Activated T-helper 1 cell treated with Interleukin-2 at 50 U/mL for 16 hours (primary cell): ENCODE results near the gene PPTC7.
A peak's percentile ranks its signal among the peaks of the same experiment; 100 is the strongest.
"Not testable (repeated sequence)": the region's sequence is repeated elsewhere in the genome, so short reads cannot be mapped to it uniquely, and the experiment has no call there.

Experiments
- DNase-seq: peaks from one replicate; pipeline ENCODE4 v3.0.0-alpha.2; 2020; ENCODE audit warnings: low read depth

Gene PPTC7, protein sequence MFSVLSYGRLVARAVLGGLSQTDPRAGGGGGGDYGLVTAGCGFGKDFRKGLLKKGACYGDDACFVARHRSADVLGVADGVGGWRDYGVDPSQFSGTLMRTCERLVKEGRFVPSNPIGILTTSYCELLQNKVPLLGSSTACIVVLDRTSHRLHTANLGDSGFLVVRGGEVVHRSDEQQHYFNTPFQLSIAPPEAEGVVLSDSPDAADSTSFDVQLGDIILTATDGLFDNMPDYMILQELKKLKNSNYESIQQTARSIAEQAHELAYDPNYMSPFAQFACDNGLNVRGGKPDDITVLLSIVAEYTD

DNA sequence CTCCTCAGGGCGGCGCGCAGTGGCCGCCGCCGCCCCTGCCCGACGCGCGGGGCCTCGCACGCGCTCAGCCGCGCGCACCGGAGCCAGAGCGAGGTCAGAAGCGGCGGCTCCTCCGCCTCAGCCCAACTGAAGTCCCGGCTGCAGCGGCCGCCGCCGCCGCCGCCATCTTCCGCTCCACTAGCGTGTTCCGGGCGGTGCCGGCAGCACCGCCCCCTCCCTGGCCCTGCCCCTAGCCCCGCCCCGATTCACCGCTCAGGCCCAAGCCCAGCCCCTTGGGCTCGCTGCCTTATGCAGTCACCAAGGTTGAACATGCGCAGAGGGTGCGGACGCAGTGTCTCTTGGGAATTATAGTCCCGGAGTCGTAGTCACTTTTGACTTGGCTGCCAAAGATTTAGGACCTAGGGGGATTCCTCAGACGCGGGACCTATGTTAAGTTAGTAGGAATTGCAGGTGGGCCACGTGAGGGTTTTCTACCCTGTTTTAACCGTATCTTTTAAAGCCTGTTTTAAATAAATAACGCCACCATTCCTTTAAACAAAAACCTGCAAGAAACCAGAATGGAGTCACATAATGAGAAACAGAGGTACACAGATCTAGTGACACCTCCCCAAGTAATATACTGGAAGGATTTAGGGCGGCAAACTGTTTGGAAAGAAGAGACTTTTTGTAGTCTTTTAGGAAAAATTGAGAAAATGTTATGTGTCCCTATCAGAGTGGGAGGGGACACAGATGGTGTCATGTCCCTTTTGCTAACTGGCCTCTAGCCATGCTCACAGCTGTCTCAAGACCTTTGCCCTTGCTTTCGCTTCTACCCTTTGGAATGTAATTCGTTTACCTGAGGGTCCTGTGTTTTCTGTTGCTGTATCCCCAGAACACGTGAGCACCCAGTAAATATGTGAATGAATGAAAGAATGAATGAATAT, at the start of gene PPTC7:
TSS of gene PPTC7 (minus strand) at position 182 of the 923 bp plus-strand sequence. CDS start 287 bp downstream, outside the sequence.
- DNase-seq, result peak; percentile 95

DNA sequence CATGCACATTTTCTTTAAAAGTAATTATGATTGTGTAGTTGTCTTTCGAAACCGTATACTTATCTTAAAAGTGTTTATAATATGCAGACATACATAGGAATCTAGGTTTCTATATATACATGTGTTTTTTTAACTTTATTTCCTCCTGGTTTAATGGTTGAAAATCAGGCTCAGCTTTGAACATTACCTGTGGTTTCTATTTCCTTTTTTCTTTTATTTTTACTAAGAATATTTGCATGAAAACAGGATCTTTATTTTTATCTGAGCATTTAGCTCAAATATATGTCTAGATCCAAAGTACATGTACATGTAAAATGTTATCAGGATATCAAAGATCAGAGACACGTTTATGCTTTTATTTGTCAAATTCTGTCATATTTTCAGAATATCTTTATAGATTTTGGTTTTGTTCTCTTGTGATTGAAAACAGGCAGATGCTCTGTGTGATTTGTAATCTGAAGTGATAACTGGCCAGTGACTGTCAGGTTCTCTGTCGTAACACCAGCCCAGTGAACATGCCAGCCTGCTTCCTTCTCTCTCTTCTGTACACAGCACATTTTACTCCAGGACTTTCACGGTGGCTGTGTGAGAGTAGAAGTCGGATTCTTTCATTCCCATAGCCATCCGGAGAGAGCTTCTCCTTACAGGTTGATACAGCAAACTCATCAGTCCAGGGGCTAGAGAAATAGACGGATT, 44.5 kb upstream of the PPTC7 start:
- no peak for DNase-seq

DNA sequence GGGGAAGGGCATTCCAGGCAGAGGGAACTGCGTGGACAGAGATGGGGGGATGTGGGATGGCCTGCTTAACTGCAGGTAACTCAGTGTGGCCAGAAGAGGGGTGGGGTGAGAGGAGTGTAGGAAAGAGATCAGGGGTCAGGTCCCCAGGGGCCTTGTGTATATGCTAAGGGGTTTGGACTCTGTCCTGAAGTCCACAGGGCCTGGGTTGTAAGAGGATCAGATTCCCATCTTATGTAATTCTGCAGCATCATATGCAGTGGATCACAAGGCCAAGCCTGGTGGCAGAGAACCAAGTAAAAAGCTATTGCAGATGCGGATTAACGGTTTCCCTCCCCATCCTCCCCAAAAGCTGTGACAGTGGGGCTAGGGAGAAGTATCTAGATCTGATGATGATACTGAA, 39.5 kb upstream of the PPTC7 start:
- no peak for DNase-seq

DNA sequence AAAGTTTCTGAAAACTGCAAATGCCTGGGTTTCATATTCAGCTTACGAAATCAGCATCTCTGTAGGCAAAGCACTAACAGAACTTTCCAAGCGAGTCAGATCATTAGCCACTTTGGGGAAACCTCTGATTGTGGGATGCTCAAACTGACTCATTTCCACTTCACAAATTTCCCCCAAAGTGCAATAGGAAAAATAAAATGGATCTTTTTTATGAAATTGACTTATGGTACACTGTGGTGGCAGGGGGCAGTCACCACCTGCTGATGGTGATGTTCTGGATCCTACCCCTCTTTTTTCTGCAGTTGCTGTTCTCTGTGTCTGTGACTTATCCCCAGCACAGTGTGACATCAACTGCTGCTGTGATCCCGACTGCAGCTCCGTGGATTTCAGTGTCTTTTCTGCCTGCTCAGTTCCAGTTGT, 36.4 kb upstream of the PPTC7 start:
- no peak for DNase-seq

DNA sequence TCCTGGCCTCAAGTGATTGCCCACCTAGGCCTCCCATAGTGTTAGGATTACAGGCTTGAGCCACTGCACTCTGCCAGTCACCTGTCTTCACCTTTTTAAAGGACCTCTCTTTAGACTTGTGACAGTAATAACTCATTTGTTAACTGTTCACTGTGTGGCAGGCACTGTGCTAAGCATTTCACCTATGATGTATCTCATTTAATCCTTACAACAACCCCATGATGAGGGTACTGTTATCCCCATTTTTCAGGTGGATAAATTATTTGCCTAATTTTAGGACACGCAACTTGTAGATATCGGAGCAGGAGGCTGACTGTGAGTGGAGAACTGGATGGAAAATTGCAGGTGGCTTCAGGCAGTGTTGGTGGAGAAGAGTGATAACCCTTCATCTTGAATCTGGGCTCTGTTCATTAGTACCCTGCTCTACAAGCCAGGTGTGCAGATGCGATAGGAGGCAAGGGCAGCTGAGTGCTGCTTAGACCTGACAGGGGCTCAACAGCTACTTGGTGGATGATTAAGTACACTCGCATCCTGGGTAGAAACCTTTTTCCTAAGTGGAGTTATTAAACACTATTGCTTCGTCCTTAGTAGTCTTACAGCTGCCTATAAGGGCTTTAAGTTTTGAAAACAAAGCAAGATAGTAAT, 33.5 kb upstream of the PPTC7 start:
- DNase-seq, result no peak

DNA sequence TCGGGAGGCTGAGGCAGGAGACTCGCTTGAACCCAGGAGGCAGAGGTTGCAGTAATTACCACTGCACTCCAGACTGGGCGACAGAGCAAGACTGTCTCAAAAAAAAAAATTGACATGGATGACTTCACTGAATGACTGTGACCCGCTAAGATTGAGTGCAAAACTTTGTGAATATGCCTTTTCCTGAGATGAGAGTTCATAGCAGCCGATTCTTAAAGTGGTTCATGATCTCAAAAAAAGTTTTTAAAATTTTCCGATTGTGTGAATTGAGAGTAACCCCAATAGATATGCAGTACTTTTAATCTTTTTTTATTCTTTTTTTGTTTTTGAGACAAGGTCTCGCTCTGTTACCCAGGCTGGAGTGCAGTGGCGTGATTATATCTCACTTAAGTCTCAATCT, 32.1 kb upstream of the PPTC7 start:
- no peak for DNase-seq

DNA sequence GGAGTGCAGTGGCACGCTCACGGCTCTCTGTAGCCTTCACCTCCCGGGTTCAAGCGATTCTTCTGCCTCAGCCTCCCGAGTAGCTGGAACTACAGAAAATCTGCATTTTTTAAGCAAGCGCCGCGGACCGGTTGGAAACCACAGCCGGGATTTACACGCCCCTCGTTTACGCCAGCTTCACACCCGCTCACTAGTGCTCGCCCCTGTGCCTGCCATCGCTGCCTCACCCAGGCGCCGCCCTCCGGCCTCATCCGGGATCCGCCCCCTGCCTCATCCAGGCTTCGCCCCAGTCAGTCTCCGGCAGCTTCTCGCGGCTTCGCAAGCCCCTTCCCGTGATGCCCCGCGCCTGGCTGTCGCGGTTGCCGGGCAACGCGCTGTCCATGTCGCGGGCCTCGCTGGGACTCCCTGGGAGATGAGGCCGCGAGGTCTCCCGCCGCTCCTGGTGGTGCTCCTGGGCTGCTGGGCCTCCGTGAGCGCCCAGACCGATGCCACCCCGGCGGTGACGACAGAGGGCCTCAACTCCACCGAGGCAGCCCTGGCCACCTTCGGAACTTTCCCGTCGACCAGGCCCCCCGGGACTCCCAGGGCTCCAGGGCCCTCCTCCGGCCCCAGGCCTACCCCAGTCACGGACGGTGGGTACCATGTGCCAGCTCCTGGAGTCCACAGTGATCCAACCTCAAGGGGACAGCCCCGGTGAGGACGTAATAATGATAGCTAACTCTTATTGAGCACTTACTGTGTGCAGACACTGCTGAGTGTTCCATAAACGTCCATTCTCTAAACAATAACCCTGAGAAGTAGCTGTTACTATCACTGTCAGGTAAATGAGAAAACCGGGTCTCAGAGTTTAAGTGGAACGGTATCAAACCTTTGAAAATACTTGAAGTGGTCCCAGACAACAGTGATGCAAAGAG, 30.9 kb upstream of the PPTC7 start, which contains the start of gene TCTN1:
TSS of gene TCTN1 (plus strand) at position 359 of the 914 bp plus-strand sequence. CDS start at position 413, 54 bp downstream.
- peak; percentile 94 for DNase-seq

DNA sequence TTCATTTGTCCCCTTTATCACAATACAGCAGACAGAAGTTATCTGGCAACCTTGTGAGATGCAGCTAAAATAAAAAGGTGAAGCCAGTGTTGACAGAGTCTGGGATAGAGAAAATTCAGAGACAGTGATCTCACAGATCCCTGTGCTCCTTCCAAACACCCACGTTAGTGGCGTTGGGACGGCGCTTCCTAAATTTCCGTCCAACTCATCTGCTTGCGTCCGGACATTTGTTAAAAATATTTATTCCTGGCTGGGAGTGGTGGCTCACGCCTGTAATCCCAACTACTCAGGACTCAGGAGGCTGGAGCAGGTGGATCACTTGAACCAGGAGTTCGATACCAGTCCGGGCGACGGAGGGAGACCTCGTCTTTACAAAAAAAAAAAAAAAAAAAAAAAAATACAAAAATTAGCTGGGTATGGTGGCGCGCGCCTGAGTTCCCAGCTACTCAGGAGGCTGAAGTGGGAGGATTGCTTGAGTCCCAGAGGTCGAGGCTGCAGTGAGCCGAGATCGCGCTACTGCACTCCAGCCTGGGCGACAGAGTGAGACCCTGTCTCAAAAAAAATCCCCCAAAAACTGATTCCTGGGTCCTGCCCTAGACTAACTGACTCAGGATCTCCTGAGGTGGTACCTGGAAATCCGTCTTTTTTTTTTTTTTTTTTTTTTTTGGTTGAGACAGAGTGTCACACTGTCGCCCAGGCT, 30.1 kb upstream of the PPTC7 start:
- DNase-seq, result no peak

DNA sequence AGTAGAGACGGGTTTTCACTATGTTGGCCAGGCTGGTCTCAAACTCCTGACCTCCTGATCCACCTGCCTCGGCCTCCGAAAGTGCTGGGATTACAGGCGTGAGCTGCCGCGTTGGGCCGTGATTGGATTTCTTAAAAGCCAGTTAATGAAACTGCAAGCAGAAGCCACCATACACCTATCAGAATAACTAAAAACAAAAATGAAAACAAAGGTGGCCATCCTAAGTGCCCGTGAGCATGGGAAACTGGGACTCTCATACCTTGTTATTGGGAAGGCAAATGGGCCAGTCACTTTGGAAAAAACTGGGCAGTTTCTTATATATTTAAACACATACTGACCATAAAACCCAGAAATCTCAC, 23.1 kb upstream of the PPTC7 start:
- no peak for DNase-seq

DNA sequence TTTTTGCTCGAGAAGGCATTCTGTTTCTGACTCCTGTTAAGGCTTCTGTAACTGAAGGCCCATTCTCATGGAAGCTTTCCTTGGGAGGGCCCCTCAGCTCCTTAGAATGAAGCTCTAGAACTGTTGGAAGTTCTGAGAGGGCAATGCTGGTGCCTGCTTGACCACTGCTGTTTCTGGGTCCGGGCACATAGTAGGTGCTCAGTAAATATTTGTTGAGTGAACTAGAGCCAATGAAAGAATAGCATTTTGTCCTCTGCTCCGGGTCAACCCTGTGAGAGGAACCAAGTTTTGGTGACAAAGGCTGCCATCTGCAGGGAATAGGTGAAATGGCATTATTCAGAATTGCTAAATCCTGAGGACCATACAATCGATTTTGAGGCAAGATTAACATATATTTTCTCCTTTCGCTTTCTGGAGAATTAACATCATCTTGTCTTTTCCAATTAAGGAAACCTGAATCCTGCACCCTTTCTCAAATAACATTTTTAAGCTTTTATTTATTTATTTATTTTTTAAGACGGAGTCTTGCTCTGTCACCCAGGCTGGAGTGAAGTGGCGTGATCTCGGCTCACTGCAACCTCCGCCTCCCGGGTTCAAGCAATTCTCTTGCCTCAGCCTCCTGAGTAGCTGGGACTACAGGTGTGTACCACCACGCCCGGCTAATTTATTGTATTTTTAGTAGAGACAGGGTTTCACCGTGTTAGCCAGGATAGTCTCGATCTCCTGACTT, 19.1 kb upstream of the PPTC7 start:
- not testable (repeated sequence) for DNase-seq

DNA sequence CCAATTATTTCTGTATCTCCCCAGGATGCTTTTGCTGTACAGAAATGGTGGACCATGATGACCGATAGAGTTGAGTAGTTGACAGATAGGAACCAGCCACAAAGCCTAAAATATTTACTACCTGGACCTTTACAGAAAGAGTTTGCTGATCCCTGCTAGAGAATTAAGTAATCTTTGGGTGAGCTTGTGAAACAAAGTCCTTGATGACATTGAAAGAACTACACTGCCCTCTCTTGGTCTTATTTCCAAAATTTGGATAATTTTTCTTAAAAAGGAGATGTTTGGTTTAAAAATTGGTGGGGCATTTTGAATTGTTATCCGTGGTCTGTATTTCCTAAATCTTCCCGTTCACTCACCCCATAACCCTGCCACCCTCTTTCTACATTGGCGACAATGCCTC, 17.1 kb upstream of the PPTC7 start:
- no peak for DNase-seq

DNA sequence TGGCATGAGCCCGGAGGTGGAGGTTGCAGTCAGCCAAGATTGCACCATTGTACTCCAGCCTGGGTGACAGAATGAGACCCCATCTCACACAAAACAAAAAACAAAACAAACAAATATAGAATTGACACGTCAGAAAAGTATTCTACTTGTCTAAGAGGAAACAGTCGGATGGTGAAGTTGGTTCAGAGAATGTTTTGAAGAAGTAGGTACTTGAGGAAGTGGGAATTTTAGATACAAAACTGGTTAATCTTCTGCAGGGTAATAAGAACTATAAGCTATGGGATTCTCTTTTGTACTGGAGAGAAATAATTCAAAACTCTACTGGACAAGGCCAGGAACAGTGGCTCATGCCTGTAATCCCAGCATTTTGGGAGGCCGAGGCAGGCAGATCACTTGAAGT, 16.2 kb upstream of the PPTC7 start:
- DNase-seq, result no peak

DNA sequence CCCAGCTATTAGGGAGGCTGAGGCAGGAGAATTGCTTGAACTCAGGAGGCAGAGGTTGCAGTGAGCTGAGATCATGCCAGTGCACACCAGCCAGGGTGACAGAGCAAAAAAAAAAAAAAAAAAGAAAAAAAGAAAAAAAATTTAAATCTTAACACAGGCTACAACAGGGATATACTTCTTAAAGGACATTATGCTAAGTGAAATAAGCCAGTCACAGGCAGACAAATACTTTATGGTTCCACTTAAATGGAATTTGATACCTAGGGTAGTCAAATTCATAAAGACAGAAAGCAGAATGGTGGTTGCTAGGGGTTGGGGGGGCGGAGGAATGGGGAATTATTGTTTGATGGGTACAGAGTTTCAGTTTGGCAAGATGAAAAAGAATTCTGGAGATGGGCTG, 14.8 kb upstream of the PPTC7 start:
- DNase-seq, result no peak

DNA sequence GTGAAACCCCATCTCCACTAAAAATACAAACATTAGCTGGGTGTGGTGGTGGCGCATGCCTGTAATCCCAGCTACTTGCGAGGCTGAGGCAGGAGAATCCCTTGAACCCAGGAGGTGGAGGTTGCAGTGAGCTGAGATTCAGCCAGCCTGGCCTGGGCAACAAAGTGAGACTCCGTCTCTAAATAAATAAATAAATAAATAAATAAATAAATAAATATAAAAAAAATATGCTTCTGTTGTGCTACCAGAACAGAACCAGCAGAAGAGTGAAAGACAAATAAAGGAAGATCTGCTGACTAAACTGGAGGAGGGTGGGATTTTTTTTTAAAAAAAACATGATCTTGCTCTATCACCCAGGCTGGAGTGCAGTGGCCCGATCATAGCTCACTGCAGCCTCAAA, 9.8 kb upstream of the PPTC7 start:
- DNase-seq, result not testable (repeated sequence)

DNA sequence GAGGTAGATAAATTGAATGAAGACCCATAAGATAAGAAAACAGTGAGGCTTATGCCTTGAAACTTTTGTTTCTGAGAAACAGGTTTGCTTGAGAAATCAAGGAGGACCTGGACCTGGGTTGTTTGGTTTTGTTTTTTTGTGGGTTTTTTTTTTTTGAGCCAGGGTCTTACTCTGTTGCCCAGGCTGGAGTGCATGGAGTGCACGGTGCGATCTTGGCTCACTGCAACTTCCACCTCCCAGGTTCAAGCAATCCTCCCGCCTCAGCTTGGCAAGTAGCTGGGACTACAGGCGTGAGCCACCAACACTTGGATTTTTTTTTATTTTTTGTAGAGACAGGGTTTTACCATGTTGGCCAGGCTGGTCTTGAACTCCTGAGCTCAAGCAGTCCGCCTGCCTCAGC, 9.0 kb upstream of the PPTC7 start:
- no peak for DNase-seq

DNA sequence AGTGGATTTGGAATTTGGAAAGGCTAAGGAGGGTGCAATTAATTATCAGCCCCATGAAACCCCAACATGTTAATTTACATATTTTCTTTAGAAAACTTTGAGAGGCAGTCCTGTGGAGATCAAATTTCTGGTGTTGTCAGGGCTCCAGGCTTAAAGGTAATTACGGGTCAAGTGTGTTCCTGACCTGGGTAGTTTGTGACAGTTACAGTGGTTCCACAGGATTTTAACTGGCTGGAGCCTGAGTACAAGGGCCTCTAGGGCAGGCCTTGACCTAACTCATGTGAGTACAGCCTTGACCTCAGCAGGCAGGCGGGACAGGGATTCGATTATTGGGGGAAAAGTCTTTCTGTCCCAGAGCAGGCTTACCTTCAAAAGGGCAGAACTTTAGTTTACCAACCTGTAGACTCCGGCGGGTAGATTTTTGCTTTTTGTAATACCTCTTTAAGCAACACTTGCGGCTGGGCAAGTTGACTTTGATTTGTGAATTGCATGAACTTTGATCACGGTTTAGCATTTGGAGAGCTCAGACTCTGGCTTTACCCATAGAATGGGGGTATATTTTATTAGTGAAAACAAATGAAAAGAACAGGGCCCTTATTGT, 8.4 kb upstream of the PPTC7 start:
- DNase-seq, result no peak

DNA sequence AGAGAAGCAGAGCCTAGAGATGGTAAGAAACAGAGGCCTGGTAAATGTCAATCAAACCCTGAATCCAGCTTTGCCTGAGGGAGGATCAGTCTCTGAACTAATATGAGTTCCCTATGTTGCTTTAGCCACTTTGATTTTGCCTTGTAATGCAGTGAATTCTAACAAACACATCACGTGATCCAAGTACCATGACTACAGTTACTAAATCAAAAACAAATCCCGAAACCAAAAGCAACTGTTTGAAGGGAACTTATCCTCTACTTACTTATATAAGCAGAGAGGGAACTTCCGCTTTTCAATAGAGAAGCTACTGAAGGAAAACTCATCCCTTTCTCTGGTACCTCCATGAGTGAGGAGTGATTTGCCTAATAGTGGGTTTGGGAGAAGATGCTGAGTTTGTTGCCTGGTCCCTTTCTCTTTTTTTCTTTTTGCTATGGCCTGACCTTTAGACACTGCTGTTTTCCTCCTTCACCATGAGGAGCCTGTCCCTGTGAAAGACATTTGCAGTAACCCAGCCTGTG, 7.7 kb upstream of the PPTC7 start:
- no peak for DNase-seq

DNA sequence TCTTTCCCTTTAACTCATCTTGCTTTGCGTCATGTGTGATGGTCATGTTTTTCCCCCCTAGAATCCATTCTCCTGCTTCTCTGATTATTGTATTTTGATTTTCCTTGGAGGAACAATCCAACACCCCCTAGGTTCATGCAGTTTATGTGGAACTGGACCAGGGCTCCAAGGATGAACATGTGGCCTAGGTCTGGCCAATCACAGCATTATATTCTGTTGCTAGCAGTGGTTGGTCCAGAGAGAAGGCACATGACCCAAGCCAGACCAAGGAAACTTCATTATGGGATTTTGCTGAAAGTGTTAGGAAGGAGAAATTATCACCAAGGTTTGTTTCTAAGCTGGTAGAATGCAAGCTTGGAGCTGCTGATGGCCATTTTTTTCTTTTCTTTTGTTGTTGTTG, 6.9 kb upstream of the PPTC7 start:
- no peak for DNase-seq

DNA sequence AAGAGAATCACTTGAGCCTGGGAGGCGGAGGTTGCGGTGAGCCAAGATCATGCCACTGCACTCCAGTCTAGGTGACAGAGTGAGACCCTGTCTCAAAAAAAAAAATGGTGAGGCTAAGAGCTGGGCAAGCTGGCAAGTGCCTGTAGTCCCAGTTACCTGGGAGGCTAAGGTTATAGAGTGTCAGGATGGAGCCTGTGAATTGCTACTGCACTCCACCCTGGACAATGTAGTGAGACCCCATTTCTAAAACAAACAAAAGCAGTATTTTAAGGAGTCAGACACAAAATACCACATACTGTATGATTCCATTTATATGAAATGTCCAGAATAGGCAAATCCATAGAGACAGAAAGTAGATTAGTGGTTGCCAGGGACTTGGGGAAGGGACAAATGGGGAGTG, 4.0 kb upstream of the PPTC7 start:
- not testable (repeated sequence) for DNase-seq
